HCT116 (cell line): ENCODE measurements around the gene SMPDL3A. TPM values are rescaled to one million over a fixed set of nuclear protein-coding genes. Genes with fewer than 3 reads are reported as not detected.

Experiments used
- ATAC-seq: fragments of 200-7000 bp; cut with Tn5 transposase; 2 replicates; pipeline ENCODE4 v1.9.1; 2020; ENCODE audit warnings: mild to moderate bottlenecking, moderate library complexity
- BruUV-seq: library from RNA; stranded (reverse); fragments of 400-500 nt; replicated peaks from 2 replicates; lab custom pipeline; 2021; lab: Mats Ljungman, UMichigan
- CTCF ChIA-PET: fragments of 300-600 bp; sonication (Branson Sonifier 250); formaldehyde crosslinking; loops from one replicate; lab custom pipeline; 2021; ENCODE audit warnings: antibody characterized with exemption; lab: Charles Lee
- POLR2A ChIA-PET: fragments of 300-600, 350-600 bp; sonication (Branson Sonifier 250); formaldehyde crosslinking; loops from one replicate; lab custom pipeline; 2021; ENCODE audit warnings: antibody characterized with exemption; lab: Charles Lee
- RAD21 ChIA-PET, 2 experiments: fragments of 300-600 bp; sonication (Branson Sonifier 250); formaldehyde crosslinking; loops; one replicate each; lab custom pipeline; 2023; ENCODE audit warnings: low total read pairs in 2 of 2; ENCODE audit not compliant: uncharacterized antibody in 2 of 2, unreplicated experiment in 2 of 2, low non-redundant PET in 1 of 2; lab: Charles Lee
- DNase-seq: peaks from one replicate; pipeline ENCODE4 v3.0.0-alpha.2; 2010; ENCODE audit warnings: low read depth, low spot score
- H2AFZ ChIP-seq: fragments of 200-600 bp; shearing (Covaris generic), sonication (generic); 2 replicates; pipeline ENCODE4 v1.6.1; 2017; ENCODE audit warnings: low read depth, mixed run types, mixed read lengths, antibody characterized with exemption, low read length; ENCODE audit not compliant: poor library complexity, severe bottlenecking
- H3K27ac ChIP-seq: 2 replicates; pipeline ENCODE4 v1.5.1; 2012; ENCODE audit warnings: low read depth, low read length
- H3K27me3 ChIP-seq: fragments of 200-600 bp; sonication (generic); 2 replicates; pipeline ENCODE4 v1.6.1; 2016; ENCODE audit warnings: mixed run types, low read length, mixed read lengths; ENCODE audit not compliant: insufficient read depth
- H3K36me3 ChIP-seq, 2 experiments: fragments of 200-500 bp in 1 of 2; fragments of 200-600 bp in 1 of 2; sonication (Bioruptor generic) in 1 of 2; sonication (generic) in 1 of 2; 2 replicates each; pipeline versions ENCODE4 v1.5.1 to v1.6.1; 2014 to 2016; ENCODE audit warnings: low read length in 2 of 2, inconsistent platforms in 1 of 2, mixed read lengths in 1 of 2, mixed run types in 1 of 2; ENCODE audit not compliant: insufficient read depth in 2 of 2, control insufficient read depth in 1 of 2
- H3K4me1 ChIP-seq, 2 experiments: fragments of 200-600 bp in 1 of 2; sonication (generic) in 1 of 2; 2 replicates each; pipeline versions ENCODE4 v1.5.1 to v1.6.1; 2012 to 2017; ENCODE audit warnings: low read length in 2 of 2, inconsistent platforms in 1 of 2, mild to moderate bottlenecking in 1 of 2, mixed read lengths in 1 of 2, mixed run types in 1 of 2, moderate library complexity in 1 of 2; ENCODE audit not compliant: insufficient read depth in 2 of 2, control insufficient read depth in 1 of 2
- H3K4me2 ChIP-seq: fragments of 200-600 bp; sonication (generic); 2 replicates; pipeline ENCODE4 v1.6.1; 2017; ENCODE audit warnings: mixed run types, low read length, mixed read lengths
- H3K4me3 ChIP-seq, 2 experiments: fragments of 200-600 bp in 1 of 2; sonication (generic) in 1 of 2; replicated peaks in 1 of 2; 2 replicates each; pipeline ENCODE4 v1.5.1; 2011 to 2016; ENCODE audit warnings: low read length in 2 of 2, control low read depth in 1 of 2, low read depth in 1 of 2, mild to moderate bottlenecking in 1 of 2, mixed read lengths in 1 of 2, mixed run types in 1 of 2
- H3K79me2 ChIP-seq: fragments of 200-600 bp; sonication (generic); 2 replicates; pipeline ENCODE4 v1.6.1; 2017; ENCODE audit warnings: mild to moderate bottlenecking, mixed run types, low read length, moderate library complexity, mixed read lengths; ENCODE audit not compliant: insufficient read depth
- H3K9ac ChIP-seq: fragments of 200-600 bp; sonication (generic); 2 replicates; pipeline ENCODE4 v1.6.1; 2016; ENCODE audit warnings: low read length, mixed read lengths
- H3K9me2 ChIP-seq: fragments of 200-600 bp; sonication (generic), shearing (Covaris generic); 2 replicates; pipeline ENCODE4 v1.6.1; 2017; ENCODE audit warnings: mixed run types, mild to moderate bottlenecking, moderate library complexity; ENCODE audit not compliant: insufficient read depth
- H3K9me3 ChIP-seq, 2 experiments: fragments of 200-500 bp in 1 of 2; fragments of 200-600 bp in 1 of 2; sonication (Bioruptor generic) in 1 of 2; sonication (generic) in 1 of 2; 2 replicates each; pipeline ENCODE4 v1.6.1; 2014 to 2017; ENCODE audit warnings: low read length in 2 of 2, mixed read lengths in 2 of 2, inconsistent platforms in 1 of 2, low read depth in 1 of 2, mild to moderate bottlenecking in 1 of 2, mixed run types in 1 of 2, moderate library complexity in 1 of 2; ENCODE audit not compliant: control insufficient read depth in 1 of 2, insufficient read depth in 1 of 2
- H4K20me1 ChIP-seq: fragments of 200-600 bp; sonication (generic), shearing (Covaris generic); 2 replicates; pipeline ENCODE4 v1.6.1; 2017; ENCODE audit warnings: mixed run types, mild to moderate bottlenecking, moderate library complexity; ENCODE audit not compliant: insufficient read depth
- CEBPB ChIP-seq: IDR thresholded peaks from 2 replicates; pipeline ENCODE4 v1.6.1; 2012; ENCODE audit warnings: low read depth
- CTCF ChIP-seq, 3 experiments: fragments of 200-600 bp in 1 of 3; sonication (generic) in 1 of 3; IDR thresholded peaks in 2 of 3; conservative IDR thresholded peaks in 1 of 3; 2 replicates each; pipeline ENCODE4 v1.5.1; 2012 to 2017; ENCODE audit warnings: low read depth in 2 of 3, low read length in 2 of 3, antibody characterized with exemption in 1 of 3, borderline replicate concordance in 1 of 3, control low read depth in 1 of 3, mild to moderate bottlenecking in 1 of 3, mixed read lengths in 1 of 3, mixed run types in 1 of 3, moderate library complexity in 1 of 3; ENCODE audit not compliant: insufficient read depth in 1 of 3
- EZH2 ChIP-seq: fragments of 200-600 bp; sonication (generic); IDR thresholded peaks from 2 replicates; pipeline ENCODE4 v1.6.1; 2017; ENCODE audit warnings: antibody characterized with exemption, mixed run types
- EZH2phosphoT487 ChIP-seq: fragments of 200-600 bp; IDR thresholded peaks from 2 replicates; pipeline ENCODE4 v1.6.1; 2018; ENCODE audit warnings: antibody characterized with exemption, borderline replicate concordance
- JUND ChIP-seq: IDR thresholded peaks from 2 replicates; pipeline ENCODE4 v1.6.1; 2012
- MAX ChIP-seq: IDR thresholded peaks from 2 replicates; pipeline ENCODE4 v1.6.1; 2012
- POLR2A ChIP-seq: IDR thresholded peaks from 2 replicates; pipeline ENCODE4 v1.7.0; 2011; ENCODE audit warnings: borderline replicate concordance; ENCODE audit not compliant: insufficient read depth, insufficient read length; ENCODE audit errors: extremely low read depth
- POLR2AphosphoS5 ChIP-seq: IDR thresholded peaks from 2 replicates; pipeline ENCODE4 v1.6.1; 2011; ENCODE audit warnings: mild to moderate bottlenecking, low read depth, low read length, moderate library complexity
- RAD21 ChIP-seq: IDR thresholded peaks from 2 replicates; pipeline ENCODE4 v1.6.1; 2012; ENCODE audit warnings: low read depth, mild to moderate bottlenecking
- REST ChIP-seq: IDR thresholded peaks from 2 replicates; pipeline ENCODE4 v1.6.1; 2012; ENCODE audit warnings: low read depth
- SIN3A ChIP-seq: IDR thresholded peaks from 2 replicates; pipeline ENCODE4 v1.6.1; 2012; ENCODE audit warnings: low read depth
- SP1 ChIP-seq: IDR thresholded peaks from 2 replicates; pipeline ENCODE4 v1.6.1; 2012; ENCODE audit warnings: low read depth
- SRF ChIP-seq: IDR thresholded peaks from 2 replicates; pipeline ENCODE4 v1.6.1; 2012; ENCODE audit warnings: low read depth
- TCF7L2 ChIP-seq: IDR thresholded peaks from 2 replicates; pipeline ENCODE4 v1.7.0; 2011; ENCODE audit warnings: borderline replicate concordance, inconsistent platforms; ENCODE audit not compliant: insufficient read depth, insufficient read length; ENCODE audit errors: extremely low read depth
- YY1 ChIP-seq: IDR thresholded peaks from 2 replicates; pipeline ENCODE4 v1.6.1; 2011; ENCODE audit warnings: low read length, low read depth, moderate library complexity, mild to moderate bottlenecking; ENCODE audit not compliant: insufficient replicate concordance; ENCODE audit errors: extremely low read depth
- ZBTB33 ChIP-seq: IDR thresholded peaks from 2 replicates; pipeline ENCODE4 v1.6.1; 2011; ENCODE audit warnings: mild to moderate bottlenecking, low read length, moderate library complexity; ENCODE audit not compliant: insufficient replicate concordance; ENCODE audit errors: extremely low read depth
- ZNF274 ChIP-seq: fragments of 200-500 bp; sonication (Bioruptor generic); IDR thresholded peaks from 2 replicates; pipeline ENCODE4 v1.6.1; 2014; ENCODE audit warnings: mild to moderate bottlenecking, low read depth, low read length, inconsistent platforms
- intact Hi-C: fragments of 100-400 bp; cut with micrococcal nuclease; formaldehyde crosslinking; loops from 2 replicates; pipeline ENCODE4 v1.10.0; 2022
- total RNA-seq: library from RNA; stranded (reverse); gene quantifications from one replicate; pipeline ENCODE4 v1.2.1, GENCODE V29; 2021; ENCODE audit not compliant: unreplicated experiment

The SMPDL3A gene
- total RNA-seq, 1 experiment from 2014 or later = 2.4 TPM

GRCh38 chr6:122832459-122832858 is 43.4 kb downstream of the SMPDL3A start:
- Histone ChIP-seq H3K27ac (no peak overlapping the region), H3K9me3 (no peaks in the 10 kb centered on the region), H3K27me3 (no peaks in the 10 kb centered on the region), H3K4me2 (no peak overlapping the region), H2AFZ (no peak overlapping the region), H3K9ac (no peak overlapping the region), H4K20me1 (no peaks in the 10 kb centered on the region), H3K4me1 (no peaks in the 10 kb centered on the region), H3K79me2 (no peaks in the 10 kb centered on the region), H3K4me3 (no peak overlapping the region), H3K9me2 (no peaks in the 10 kb centered on the region), H3K36me3 (no peaks in the 10 kb centered on the region)
- no TSS peak for BruUV-seq
- no peak for ATAC-seq
- DNase-seq = no peak
- intact Hi-C loops = no loop called here
- TF ChIP-seq SIN3A = no peak
- no peak for TF ChIP-seq SRF
- no peak for TF ChIP-seq ZNF274
- TF ChIP-seq EZH2 = no peak
- no peak for TF ChIP-seq RAD21
- TF ChIP-seq ZBTB33 = no peak
- TF ChIP-seq REST = no peak
- TF ChIP-seq JUND = no peak
- no peak for TF ChIP-seq CEBPB
- no peak for TF ChIP-seq MAX
- no peak for TF ChIP-seq POLR2A
- no peak for TF ChIP-seq TCF7L2
- TF ChIP-seq EZH2phosphoT487 = no peak
- no peak for TF ChIP-seq SP1
- TF ChIP-seq CTCF (IDR thresholded peaks at IDR 0.05 in 2 of 3, conservative IDR thresholded peaks at IDR 0.05 in 1 of 3; ENCODE audit: borderline replicate concordance in 1 of 3, insufficient read depth in 1 of 3, low read depth in 2 of 3, low read length in 2 of 3) = no peak
- no peak for TF ChIP-seq POLR2AphosphoS5
- TF ChIP-seq YY1 = no peak
- ChIA-PET RAD21 (no interaction called here), CTCF (no interaction called here), POLR2A (no interaction called here)
